K562 (cell line): ENCODE data around the gene UFSP2. TPM values are rescaled to one million over a fixed set of nuclear protein-coding genes. Genes with fewer than 3 reads are reported as not detected.

Experiments
- ATAC-seq: fragments of 200-7000 bp; cut with Tn5 transposase; 3 replicates; pipeline ENCODE4 v1.9.1; 2020; ENCODE audit warnings: moderate library complexity
- BruUV-seq: library from RNA; stranded (reverse); fragments of 400-500 nt; replicated peaks from 2 replicates; lab custom pipeline; 2021; lab: Mats Ljungman, UMichigan
- CTCF ChIA-PET: fragments of 300-600 bp; formaldehyde crosslinking; extraction: SDS; loops from one replicate; lab custom pipeline; 2021; ENCODE audit warnings: low intra/inter-chr PET ratio; lab: Yijun Ruan, JAX
- POLR2A ChIA-PET: fragments of 300-600, 350-650 bp; sonication (Branson Sonifier 250); formaldehyde crosslinking; extraction: SDS; loops from one replicate; lab custom pipeline; 2021; ENCODE audit warnings: antibody characterized with exemption, inconsistent platforms; lab: Yijun Ruan, JAX
- DNase-seq, 4 experiments: peaks; one replicate each; pipeline versions ENCODE4 v3.0.0 to v3.0.0-alpha.2; 2011 to 2018; ENCODE audit warnings: low spot score in 3 of 4, mixed read lengths in 3 of 4; ENCODE audit errors: extremely low read depth in 1 of 4
- FAIRE-seq: peaks from 2 replicates; lab custom pipeline; 2011; peaks lifted over from hg19 to GRCh38; lab: Jason Lieb, UNC
- H2AFZ ChIP-seq: 2 replicates; pipeline ENCODE4 v1.6.0; 2011; ENCODE audit warnings: low read depth, low read length, control low read depth, inconsistent platforms
- H3K27ac ChIP-seq: fragments of 200-600 bp; 3 replicates; pipeline ENCODE4 v1.8.0; 2011; ENCODE audit warnings: low read depth, mild to moderate bottlenecking, control low read depth, inconsistent platforms, low read length, moderate library complexity, mixed read lengths; ENCODE audit errors: extremely low read depth
- H3K27me3 ChIP-seq, 2 experiments: fragments of 300-600 bp in 1 of 2; 2 replicates in 1 of 2; 3 replicates in 1 of 2; pipeline versions ENCODE4 v1.6.0 to v1.8.0; 2011; ENCODE audit warnings: inconsistent platforms in 2 of 2, low read length in 2 of 2, mild to moderate bottlenecking in 1 of 2, mixed read lengths in 1 of 2, moderate library complexity in 1 of 2; ENCODE audit not compliant: control insufficient read depth in 2 of 2, insufficient read depth in 2 of 2
- H3K36me3 ChIP-seq: fragments of 300-600 bp; 3 replicates; pipeline ENCODE4 v1.8.0; 2011; ENCODE audit warnings: mild to moderate bottlenecking, low read length, inconsistent platforms; ENCODE audit not compliant: control insufficient read depth, insufficient read depth
- H3K4me1 ChIP-seq, 2 experiments: fragments of 200-600 bp in 1 of 2; replicated peaks in 1 of 2; 2 replicates in 1 of 2; 3 replicates in 1 of 2; pipeline versions ENCODE4 v1.5.1 to v1.8.0; 2011; ENCODE audit warnings: inconsistent platforms in 2 of 2, low read length in 2 of 2, mild to moderate bottlenecking in 1 of 2, mixed read lengths in 1 of 2, moderate library complexity in 1 of 2; ENCODE audit not compliant: control insufficient read depth in 2 of 2, insufficient read depth in 2 of 2
- H3K4me2 ChIP-seq: 2 replicates; pipeline ENCODE4 v1.6.1; 2011; ENCODE audit warnings: low read length, control low read depth, inconsistent platforms, mixed read lengths; ENCODE audit not compliant: insufficient read depth
- H3K4me3 ChIP-seq: fragments of 200-600 bp; sonication (generic), shearing (Covaris generic); 2 replicates; pipeline ENCODE4 v1.5.1; 2016; ENCODE audit warnings: control low read depth, inconsistent platforms
- H3K79me2 ChIP-seq: fragments of 200-600 bp; 3 replicates; pipeline ENCODE4 v1.8.0; 2011; ENCODE audit warnings: low read length, inconsistent platforms; ENCODE audit not compliant: control insufficient read depth, insufficient read depth
- H3K9ac ChIP-seq, 2 experiments: 2 replicates each; pipeline versions ENCODE4 v1.6.0 to v1.6.1; 2011; ENCODE audit warnings: low read depth in 2 of 2, low read length in 2 of 2, control low read depth in 1 of 2, inconsistent platforms in 1 of 2, mild to moderate bottlenecking in 1 of 2, mixed read lengths in 1 of 2; ENCODE audit not compliant: insufficient read depth in 1 of 2
- H3K9me1 ChIP-seq: one replicate; pipeline ENCODE4 v1.6.0; 2011; ENCODE audit warnings: inconsistent platforms, mild to moderate bottlenecking, low read length, moderate library complexity; ENCODE audit not compliant: control insufficient read depth, insufficient read depth
- H3K9me3 ChIP-seq: replicated peaks from 2 replicates; pipeline ENCODE4 v1.5.1; 2011; ENCODE audit warnings: low read depth, low read length, inconsistent platforms; ENCODE audit not compliant: control insufficient read depth, insufficient read depth
- H4K20me1 ChIP-seq: replicated peaks from 2 replicates; pipeline ENCODE4 v1.6.1; 2011; ENCODE audit warnings: low read length, inconsistent platforms, mixed read lengths; ENCODE audit not compliant: control insufficient read depth, insufficient read depth
- ARID1B ChIP-seq: fragments of 450-650 bp; IDR thresholded peaks from 2 replicates; pipeline ENCODE4 v1.6.1; 2016; ENCODE audit warnings: antibody characterized with exemption, mild to moderate bottlenecking, inconsistent platforms
- CBFA2T3 ChIP-seq: fragments of 450-650 bp; IDR thresholded peaks from 2 replicates; pipeline ENCODE4 v1.6.1; 2017
- FOSL1 ChIP-seq: fragments of 200-800 bp; sonication (Bioruptor generic); conservative IDR thresholded peaks from 2 replicates; pipeline ENCODE4 v1.6.1; 2016; ENCODE audit warnings: missing genetic modification characterization, missing compliant biosample characterization
- JUND ChIP-seq, 2 experiments: IDR thresholded peaks; 2 replicates in 1 of 2; 3 replicates in 1 of 2; pipeline ENCODE4 v1.6.1; 2011; ENCODE audit warnings: borderline replicate concordance in 2 of 2, low read depth in 2 of 2, low read length in 2 of 2, improper control_type of control experiment in 1 of 2, missing biosample characterization in 1 of 2, missing genetic modification characterization in 1 of 2, missing genetic modification reagents in 1 of 2
- NEUROD1 ChIP-seq: fragments of 150-350 bp; IDR thresholded peaks from 2 replicates; pipeline ENCODE4 v1.6.1; 2014; ENCODE audit warnings: borderline replicate concordance, low read length, low read depth; ENCODE audit not compliant: partially characterized antibody
- WGBS: fragments of 100-300 bp; shearing (Covaris generic); methylation state at CpG from one replicate; pipeline ENCODE4 v1.1.6; 2016; ENCODE audit warnings: low coverage, mixed read lengths; ENCODE audit not compliant: insufficient coverage; ENCODE audit errors: missing lambda C conversion rate; 5-methylcytosine and 5-hydroxymethylcytosine counted together
- in situ Hi-C: fragments of 300-500 bp; cut with MboI; formaldehyde crosslinking; loops from 4 replicates; pipeline ENCODE4 v1.15.0; 2018; ENCODE audit warnings: inconsistent platforms, mixed read lengths
- intact Hi-C: fragments of 100-400 bp; cut with micrococcal nuclease; formaldehyde crosslinking; loops from 2 replicates; pipeline ENCODE4 v1.14.2; 2022
- polyA plus RNA-seq, 8 experiments: library from polyadenylated mRNA; depleted of rRNA in 4 of 8; stranded (reverse) in 5 of 8; unstranded in 3 of 8; fragments of >200 nt; fragmentation: Nextera tagmentation in 2 of 8; fragmentation: Illumina TruSeq in 1 of 8; extraction: Ambion mirVana in 2 of 8; extraction: Trizol in 1 of 8; gene quantifications; 2 replicates each; pipeline versions ENCODE4 v1.2.1 to v1.2.3, GENCODE V29; 2011 to 2014; ENCODE audit warnings: inconsistent platforms in 1 of 8, missing spikeins in 1 of 8
- total RNA-seq, 7 experiments: library from RNA; depleted of rRNA in 6 of 7; stranded (reverse); fragments of >200 nt in 6 of 7; fragmentation: Illumina TruSeq in 2 of 7; extraction: Trizol in 2 of 7; gene quantifications; 2 replicates each; pipeline versions ENCODE4 v1.2.1 to v1.2.3, GENCODE V29; 2011 to 2021; ENCODE audit warnings: low replicate concordance in 1 of 7
- TF ChIP-seq, protein P1 (sequence below), 2 experiments: fragments of 450-650 bp in 1 of 2; sonication (generic) in 1 of 2; formaldehyde crosslinking in 1 of 2; IDR thresholded peaks in 1 of 2; conservative IDR thresholded peaks in 1 of 2; 2 replicates each; pipeline versions ENCODE4 v1.6.1 to v1.8.1; 2016 to 2023; ENCODE audit warnings: mild to moderate bottlenecking in 2 of 2, moderate library complexity in 2 of 2, inconsistent platforms in 1 of 2, missing genetic modification reagents in 1 of 2

The UFSP2 gene
- total and polyA plus RNA-seq, 9 of the 15 experiments (the other 6 are each of a cell fraction or from before 2014, with no cell fraction given), result 20.1 to 55.8 (median 26.6) TPM

DNA sequence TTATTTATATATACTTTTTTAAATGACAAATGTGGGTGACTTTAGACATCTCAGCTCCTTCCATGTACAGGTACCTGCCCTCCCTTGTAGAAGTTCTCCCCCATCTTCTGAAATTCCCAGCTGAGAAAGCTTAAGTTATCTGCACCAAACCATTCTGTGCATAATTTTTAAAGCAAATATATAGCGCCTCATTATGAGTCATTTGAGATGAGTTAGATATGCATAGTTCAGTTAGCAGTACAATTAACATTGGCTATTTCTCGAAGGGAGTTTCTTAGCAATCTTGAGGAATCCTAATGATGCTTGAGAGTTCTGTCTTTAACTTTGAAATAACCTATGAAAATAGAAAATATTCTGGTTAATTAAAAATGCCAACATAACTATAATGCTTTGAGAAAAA, 19.4 kb upstream of the UFSP2 start:
- H3K27ac ChIP-seq, result no peak overlapping the region
- no peaks in the 10 kb centered on the region for H3K36me3 ChIP-seq
- POLR2A ChIA-PET, result no interaction called here
- CTCF ChIA-PET, result no interaction called here
- H3K9ac ChIP-seq, result no peak overlapping the region
- no peaks in the 10 kb centered on the region for H3K9me1 ChIP-seq
- H3K4me2 ChIP-seq, result no peak overlapping the region
- no peaks in the 10 kb centered on the region for H3K9me3 ChIP-seq
- DNase-seq, result no peak
- no peaks in the 10 kb centered on the region for H3K4me1 ChIP-seq
- no peak overlapping the region for H2AFZ ChIP-seq
- ATAC-seq, result peak; percentile 26; the same call in 1 of the 3 replicates
- in situ Hi-C loops (no loop called here), intact Hi-C loops (no loop called here)
- peaks cover 0 to 2% of the 10 kb centered on the region in 2 experiments; a peak in 2 of 5 replicates for H3K27me3 ChIP-seq
- 3% methylated on average over 2 of the region's 2 CpGs for WGBS
- no peaks in the 10 kb centered on the region for H3K79me2 ChIP-seq
- no peak overlapping the region for H3K4me3 ChIP-seq
- no TSS peak for BruUV-seq
- H4K20me1 ChIP-seq, result no peaks in the 10 kb centered on the region
- no peak for TF ChIP-seq NEUROD1
- peak; percentile 73 for TF ChIP-seq FOSL1 (tag)
- TF ChIP-seq, protein P1, sequence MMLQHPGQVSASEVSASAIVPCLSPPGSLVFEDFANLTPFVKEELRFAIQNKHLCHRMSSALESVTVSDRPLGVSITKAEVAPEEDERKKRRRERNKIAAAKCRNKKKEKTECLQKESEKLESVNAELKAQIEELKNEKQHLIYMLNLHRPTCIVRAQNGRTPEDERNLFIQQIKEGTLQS (IDR thresholded peaks at IDR 0.05), result peak; percentile 41; the same call in 1 of the 2 replicates
- TF ChIP-seq, protein P1 (CRISPR knock-in tag; conservative IDR thresholded peaks at IDR 0.05), result no peak
- peak; percentile 48; the same call in 1 of the 2 replicates for TF ChIP-seq JUND (IDR thresholded peaks at IDR 0.05; ENCODE audit: borderline replicate concordance, low read depth, low read length)
- no peak; the same call in 2 of the 3 replicates for TF ChIP-seq JUND (tag; IDR thresholded peaks at IDR 0.05; ENCODE audit: borderline replicate concordance, low read depth, low read length)
- 0 out of 2 replicates have a peak, but pooled peaks have one; percentile 19 for TF ChIP-seq ARID1B
- TF ChIP-seq CBFA2T3, result peak; percentile 28; the same call in 1 of the 2 replicates
- peak; percentile 49 for FAIRE-seq
